HL-60/S4 treated with retinoic acid at 250 ng/mL for 4 days and 3 days (cell line): ENCODE results near the gene GAS6.
"Not testable (repeated sequence)": the region's sequence is repeated elsewhere in the genome, so short reads cannot be mapped to it uniquely, and the experiment has no call there.

Experiments used
- in situ Hi-C: fragments of 300-500 bp; cut with MboI; formaldehyde crosslinking; loops from 2 replicates; pipeline ENCODE4 v1.7.0; 2022; ENCODE audit warnings: low sequenced_read_pairs

Gene GAS6

GRCh38 chr13:113874579-113875428 is 10.9 kb upstream of the GAS6 start:
- in situ Hi-C loops: no loop called here

- in situ Hi-C loops: no loop called here
Observed at GRCh38 chr13:113874177-113874576, 10.3 kb upstream of the GAS6 start.

GRCh38 chr13:113869263-113869662 is 5.4 kb upstream of the GAS6 start:
- in situ Hi-C loops: no loop called here

GRCh38 chr13:113867913-113868312 is 4.0 kb upstream of the GAS6 start:
- in situ Hi-C loops: not testable (repeated sequence)

- in situ Hi-C loops: no loop called here
Observed at GRCh38 chr13:113865427-113865826, 1.6 kb upstream of the GAS6 start.

GRCh38 chr13:113864273-113864890 is 506 bp upstream of the GAS6 start:
- in situ Hi-C loops: no loop called here

GRCh38 chr13:113862931-113863523 is 849 bp downstream of the GAS6 start:
- in situ Hi-C loops: no loop called here

GRCh38 chr13:113862191-113862930 is 1.5 kb downstream of the GAS6 start:
- in situ Hi-C loops: no loop called here

- in situ Hi-C loops: no loop called here
Observed at GRCh38 chr13:113861433-113862030, 2.3 kb downstream of the GAS6 start.

- in situ Hi-C loops: no loop called here
Observed at GRCh38 chr13:113860665-113861432, 3.0 kb downstream of the GAS6 start.

- in situ Hi-C loops: no loop called here
Observed at GRCh38 chr13:113860051-113860664, 3.7 kb downstream of the GAS6 start.

GRCh38 chr13:113859311-113860050 is 4.4 kb downstream of the GAS6 start:
- in situ Hi-C loops: no loop called here

- in situ Hi-C loops: no loop called here
Observed at GRCh38 chr13:113857531-113858195, 6.2 kb downstream of the GAS6 start.

- in situ Hi-C loops: no loop called here
Observed at GRCh38 chr13:113856716-113857065, 7.2 kb downstream of the GAS6 start.

GRCh38 chr13:113855931-113856715 is 7.8 kb downstream of the GAS6 start:
- in situ Hi-C loops: no loop called here

GRCh38 chr13:113855012-113855921 is 8.6 kb downstream of the GAS6 start:
- in situ Hi-C loops: no loop called here
